Muscle layer of colon (tissue), 2 donors: ENCODE data around the gene EPB41L4B.

ENCODE experiments used
- H3K27ac ChIP-seq: one replicate; pipeline ENCODE4 v1.7.0; 2013; ENCODE audit warnings: low read depth, mild to moderate bottlenecking, low read length, moderate library complexity
- H3K27me3 ChIP-seq, 2 donors: one replicate each; pipeline ENCODE4 v1.7.0; 2013; ENCODE audit warnings: low read length in 2 of 2, mild to moderate bottlenecking in 2 of 2; ENCODE audit not compliant: insufficient read depth in 2 of 2, control insufficient read depth in 1 of 2
- H3K36me3 ChIP-seq: one replicate; pipeline ENCODE4 v1.7.0; 2013; ENCODE audit warnings: mild to moderate bottlenecking, low read length; ENCODE audit not compliant: insufficient read depth
- H3K4me1 ChIP-seq: one replicate; pipeline ENCODE4 v1.7.0; 2013; ENCODE audit warnings: mild to moderate bottlenecking, low read length; ENCODE audit not compliant: insufficient read depth
- H3K4me3 ChIP-seq, 2 donors: one replicate each; pipeline ENCODE4 v1.7.0; 2013; ENCODE audit warnings: low read length in 2 of 2, low read depth in 1 of 2, mild to moderate bottlenecking in 1 of 2, moderate library complexity in 1 of 2
- H3K9ac ChIP-seq: one replicate; pipeline ENCODE4 v1.7.0; 2013; ENCODE audit warnings: low read length
- H3K9me3 ChIP-seq: one replicate; pipeline ENCODE4 v1.7.0; 2013; ENCODE audit warnings: mild to moderate bottlenecking, low read length
- donor health status: abdominal sarcoma.
- donor health status: Adenocarcinoma of cecum.

EPB41L4B gene

DNA sequence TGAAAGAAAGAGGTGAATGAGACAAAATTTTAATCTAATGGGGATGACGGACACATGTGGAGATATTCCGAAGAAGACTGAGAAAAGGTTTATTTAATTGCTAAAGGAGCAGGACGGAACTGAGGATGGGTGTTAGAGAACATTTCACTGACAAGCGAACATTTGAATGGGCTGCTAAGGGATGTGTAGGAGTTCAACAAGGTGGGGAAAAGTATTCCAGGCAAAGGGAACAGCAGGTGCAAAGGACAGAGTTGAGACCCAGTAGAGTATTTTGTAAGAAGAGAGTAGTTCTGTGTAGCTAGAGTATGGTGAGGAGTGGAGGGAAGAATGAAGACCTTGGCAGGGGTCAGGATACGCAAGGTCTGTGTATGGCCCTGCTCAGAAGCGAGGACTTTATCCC, 106.4 kb downstream of the EPB41L4B start:
- no peak overlapping the region for H3K9ac ChIP-seq
- no peaks in the 10 kb centered on the region for H3K9me3 ChIP-seq
- no peaks in the 10 kb centered on the region for H3K36me3 ChIP-seq
- no peak overlapping the region for H3K4me3 ChIP-seq
- no peak overlapping the region for H3K27ac ChIP-seq
- H3K27me3 ChIP-seq, result no peaks in the 10 kb centered on the region
- no peaks in the 10 kb centered on the region for H3K4me1 ChIP-seq

- H3K27ac ChIP-seq, result no peak overlapping the region
- H3K9me3 ChIP-seq, result no peaks in the 10 kb centered on the region
- H3K9ac ChIP-seq, result no peak overlapping the region
- no peaks in the 10 kb centered on the region for H3K4me1 ChIP-seq
- no peaks in the 10 kb centered on the region for H3K27me3 ChIP-seq
- H3K36me3 ChIP-seq, result no peaks in the 10 kb centered on the region
- no peak overlapping the region for H3K4me3 ChIP-seq
Observed at GRCh38 chr9:109213285-109214121, 107.4 kb downstream of the EPB41L4B start.

- H3K4me3 ChIP-seq, result no peak overlapping the region
- H3K36me3 ChIP-seq, result no peaks in the 10 kb centered on the region
- H3K27me3 ChIP-seq, result no peaks in the 10 kb centered on the region
- H3K9me3 ChIP-seq, result no peaks in the 10 kb centered on the region
- no peak overlapping the region for H3K27ac ChIP-seq
- no peak overlapping the region for H3K9ac ChIP-seq
- H3K4me1 ChIP-seq, result no peaks in the 10 kb centered on the region
Observed at GRCh38 chr9:109212768-109213167, 108.1 kb downstream of the EPB41L4B start.

- Histone ChIP-seq H3K9me3 (no peaks in the 10 kb centered on the region), H3K4me3 (no peak overlapping the region), H3K4me1 (no peaks in the 10 kb centered on the region), H3K36me3 (no peaks in the 10 kb centered on the region), H3K27me3 (no peaks in the 10 kb centered on the region), H3K27ac (no peak overlapping the region), H3K9ac (no peak overlapping the region)
Observed at GRCh38 chr9:109206670-109207069, 114.2 kb downstream of the EPB41L4B start.

GRCh38 chr9:109205526-109205925, 115.3 kb downstream of the EPB41L4B start:
- H3K4me3 ChIP-seq, result no peak overlapping the region
- H3K36me3 ChIP-seq, result no peaks in the 10 kb centered on the region
- H3K9ac ChIP-seq, result no peak overlapping the region
- no peaks in the 10 kb centered on the region for H3K27me3 ChIP-seq
- no peaks in the 10 kb centered on the region for H3K9me3 ChIP-seq
- no peak overlapping the region for H3K27ac ChIP-seq
- H3K4me1 ChIP-seq, result no peaks in the 10 kb centered on the region

DNA sequence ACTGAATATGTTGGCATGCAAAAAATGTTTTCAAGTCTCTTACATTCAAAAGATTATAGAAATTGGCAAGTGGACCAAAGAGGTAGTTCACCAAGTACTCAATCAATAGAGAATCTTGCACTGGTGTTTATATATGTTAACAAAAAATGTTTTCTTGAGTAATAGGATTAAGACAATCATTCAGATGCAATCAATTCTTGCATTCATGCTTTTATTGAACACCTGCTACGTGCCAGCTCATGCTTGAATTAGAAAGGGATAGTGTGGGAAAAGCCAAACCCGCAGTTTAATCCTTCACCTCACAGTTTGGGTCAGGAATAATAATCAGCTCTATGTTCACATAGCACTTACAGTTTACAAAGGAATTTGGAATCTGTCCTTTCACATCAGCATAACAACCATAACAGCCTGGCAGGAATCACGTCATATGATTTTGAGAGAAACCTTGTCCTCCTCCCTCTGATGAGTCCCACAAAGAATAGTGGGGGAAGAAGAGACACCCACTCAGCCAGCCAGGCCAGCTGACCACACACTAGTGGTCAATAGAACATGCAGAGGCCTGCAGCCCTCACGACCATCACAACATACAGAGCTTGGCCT, 117.0 kb downstream of the EPB41L4B start:
- Histone ChIP-seq H3K27ac (no peak overlapping the region), H3K27me3 (no peaks in the 10 kb centered on the region), H3K4me1 (no peaks in the 10 kb centered on the region), H3K4me3 (no peak overlapping the region), H3K9me3 (no peaks in the 10 kb centered on the region), H3K9ac (no peak overlapping the region), H3K36me3 (no peaks in the 10 kb centered on the region)

- Histone ChIP-seq H3K4me3 (no peak overlapping the region), H3K36me3 (no peaks in the 10 kb centered on the region), H3K4me1 (no peaks in the 10 kb centered on the region), H3K9me3 (no peaks in the 10 kb centered on the region), H3K9ac (no peak overlapping the region), H3K27ac (no peak overlapping the region), H3K27me3 (no peaks in the 10 kb centered on the region)
Observed at GRCh38 chr9:109199676-109200075, 121.2 kb downstream of the EPB41L4B start.

GRCh38 chr9:109198736-109199382, 122.0 kb downstream of the EPB41L4B start:
- no peaks in the 10 kb centered on the region for H3K4me1 ChIP-seq
- no peaks in the 10 kb centered on the region for H3K36me3 ChIP-seq
- no peak overlapping the region for H3K27ac ChIP-seq
- no peak overlapping the region for H3K9ac ChIP-seq
- H3K9me3 ChIP-seq, result no peaks in the 10 kb centered on the region
- H3K4me3 ChIP-seq, result no peak overlapping the region
- no peaks in the 10 kb centered on the region for H3K27me3 ChIP-seq

DNA sequence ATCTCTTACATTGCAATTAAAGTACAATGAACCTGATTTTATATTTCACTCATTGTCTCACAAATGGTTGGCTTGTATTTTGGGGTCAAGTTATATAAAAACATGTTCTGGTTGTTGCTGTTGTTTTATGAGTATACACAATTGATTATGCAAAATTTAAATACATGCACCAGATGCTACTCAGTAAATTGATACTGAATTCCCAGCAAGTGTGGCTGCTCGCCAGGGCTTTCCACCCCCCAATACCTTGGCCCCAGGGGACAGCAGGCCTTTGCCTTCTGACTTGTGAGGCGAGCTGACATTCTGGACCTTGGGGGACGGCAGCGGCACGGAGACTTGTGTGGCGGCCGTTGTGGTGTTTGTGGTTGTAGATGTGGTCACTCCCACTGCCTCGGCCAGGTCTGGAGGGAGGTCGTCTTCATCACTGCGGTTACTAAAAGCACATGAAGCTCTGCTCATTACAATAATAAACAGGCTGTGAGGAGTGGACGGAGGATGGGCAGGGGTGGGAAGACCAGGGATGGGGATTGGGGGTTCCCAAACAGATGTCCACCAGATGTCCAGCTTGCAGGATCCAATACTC, 126.8 kb downstream of the EPB41L4B start:
- H3K4me3 ChIP-seq, result no peak overlapping the region
- no peaks in the 10 kb centered on the region for H3K27me3 ChIP-seq
- H3K9ac ChIP-seq, result no peak overlapping the region
- H3K36me3 ChIP-seq, result no peaks in the 10 kb centered on the region
- no peaks in the 10 kb centered on the region for H3K9me3 ChIP-seq
- no peaks in the 10 kb centered on the region for H3K4me1 ChIP-seq
- no peak overlapping the region for H3K27ac ChIP-seq

DNA sequence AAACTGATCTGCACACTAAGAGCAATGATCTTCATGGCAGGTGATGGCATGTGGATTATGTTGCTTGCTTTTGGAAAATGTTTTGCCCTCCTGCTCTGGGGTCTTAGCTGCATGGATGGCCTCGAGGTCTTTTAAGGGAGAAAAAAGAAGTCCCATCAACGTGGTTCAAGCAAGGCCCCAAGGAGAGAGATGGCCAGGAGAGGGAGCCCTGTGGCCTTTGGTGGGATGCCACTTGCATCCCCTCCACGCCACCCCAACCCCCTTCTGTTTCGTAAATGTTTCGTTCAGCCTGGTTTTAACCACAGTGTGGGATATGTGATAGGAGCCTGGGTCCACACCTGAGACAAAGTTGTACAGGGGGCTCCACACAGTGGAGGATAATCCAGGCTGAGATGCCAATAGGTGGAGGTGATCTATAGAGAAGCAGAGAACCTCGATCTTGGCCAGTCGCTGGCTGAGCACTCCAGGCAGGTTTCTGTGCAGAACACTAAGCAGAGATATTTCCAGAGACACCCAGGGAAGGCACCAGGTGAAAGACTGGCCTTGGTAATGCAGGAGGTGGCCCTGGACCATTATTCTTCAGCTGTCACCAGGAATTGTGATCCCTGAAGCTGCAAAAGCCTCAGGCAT, 128.0 kb downstream of the EPB41L4B start:
- no peak overlapping the region for H3K4me3 ChIP-seq
- H3K36me3 ChIP-seq, result no peaks in the 10 kb centered on the region
- no peaks in the 10 kb centered on the region for H3K9me3 ChIP-seq
- H3K9ac ChIP-seq, result no peak overlapping the region
- H3K27me3 ChIP-seq, result no peaks in the 10 kb centered on the region
- no peaks in the 10 kb centered on the region for H3K4me1 ChIP-seq
- H3K27ac ChIP-seq, result no peak overlapping the region

- Histone ChIP-seq H3K4me1 (no peaks in the 10 kb centered on the region), H3K4me3 (no peak overlapping the region), H3K9ac (no peak overlapping the region), H3K9me3 (no peaks in the 10 kb centered on the region), H3K36me3 (no peaks in the 10 kb centered on the region), H3K27ac (no peak overlapping the region), H3K27me3 (no peaks in the 10 kb centered on the region)
Observed at GRCh38 chr9:109191746-109192145, 129.1 kb downstream of the EPB41L4B start.
